AG08396 (cell line): ENCODE data around the gene IFNL1.
"Not testable (repeated sequence)": the region's sequence is repeated elsewhere in the genome, so short reads cannot be mapped to it uniquely, and the experiment has no call there.

Experiments used
- DNase-seq: peaks from one replicate; pipeline ENCODE4 v3.0.0; 2012; ENCODE audit warnings: low spot score, mixed read lengths

Gene IFNL1

DNA sequence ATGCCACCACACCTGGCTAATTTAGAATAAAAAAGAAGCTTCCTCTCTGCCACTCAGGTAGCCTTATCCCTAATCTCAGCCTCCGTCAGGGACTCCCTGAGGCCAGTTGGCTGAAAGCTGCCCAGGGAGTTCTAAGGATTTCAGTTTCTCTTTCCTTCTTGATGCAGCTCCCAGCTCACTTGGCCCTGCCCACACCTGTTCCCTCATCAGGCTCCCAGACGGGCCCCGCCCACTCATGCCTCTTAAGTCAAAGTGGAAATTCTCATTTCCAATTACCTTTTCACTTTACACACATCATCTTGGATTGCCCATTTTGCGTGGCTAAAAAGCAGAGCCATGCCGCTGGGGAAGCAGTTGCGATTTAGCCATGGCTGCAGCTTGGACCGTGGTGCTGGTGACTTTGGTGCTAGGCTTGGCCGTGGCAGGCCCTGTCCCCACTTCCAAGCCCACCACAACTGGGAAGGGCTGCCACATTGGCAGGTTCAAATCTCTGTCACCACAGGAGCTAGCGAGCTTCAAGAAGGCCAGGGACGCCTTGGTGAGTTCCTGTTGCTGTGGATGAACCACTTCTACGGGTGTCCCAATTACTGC is at the start of gene IFNL1:
IFNL1 (plus strand) TSS at position 353 of the 591 bp plus-strand sequence; CDS start at position 368, 15 bp downstream.
- no peak for DNase-seq

DNA sequence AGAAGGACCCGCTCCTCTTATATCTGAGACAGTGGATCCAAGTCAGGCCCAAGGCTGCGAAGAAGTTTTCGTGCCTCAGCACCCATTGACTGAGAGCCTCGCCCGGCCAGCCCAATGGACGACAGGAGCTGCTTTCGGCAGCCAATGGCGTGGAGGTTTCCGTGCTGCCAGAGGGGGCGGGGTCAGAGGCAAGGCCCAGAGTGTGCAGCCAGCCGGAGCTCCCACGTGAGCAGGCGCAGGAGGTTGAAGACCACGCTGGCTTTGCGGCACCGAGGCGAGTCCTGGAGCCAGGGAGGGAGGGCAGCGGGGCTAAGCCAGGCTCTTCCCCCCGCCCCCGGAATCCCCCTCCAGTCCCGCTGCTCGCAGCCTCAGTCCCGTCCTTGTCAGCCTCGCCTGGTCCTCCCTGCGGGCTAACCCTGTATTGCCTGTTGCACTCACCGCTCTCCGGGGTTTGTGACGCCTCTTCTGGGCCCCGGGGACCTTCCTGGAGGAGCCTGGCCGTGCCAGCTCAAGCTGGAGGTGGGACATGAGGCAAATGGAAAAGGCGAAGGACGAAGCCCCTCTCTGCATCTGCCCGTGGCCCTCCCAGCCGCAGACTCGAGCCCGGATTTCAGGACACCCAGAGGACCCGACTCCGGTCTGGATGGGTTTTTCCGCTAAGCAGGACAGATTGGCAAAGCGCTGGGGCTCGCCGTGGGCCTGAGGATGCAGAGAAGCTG is 49.1 kb upstream of the IFNL1 start:
- DNase-seq: no peak

DNA sequence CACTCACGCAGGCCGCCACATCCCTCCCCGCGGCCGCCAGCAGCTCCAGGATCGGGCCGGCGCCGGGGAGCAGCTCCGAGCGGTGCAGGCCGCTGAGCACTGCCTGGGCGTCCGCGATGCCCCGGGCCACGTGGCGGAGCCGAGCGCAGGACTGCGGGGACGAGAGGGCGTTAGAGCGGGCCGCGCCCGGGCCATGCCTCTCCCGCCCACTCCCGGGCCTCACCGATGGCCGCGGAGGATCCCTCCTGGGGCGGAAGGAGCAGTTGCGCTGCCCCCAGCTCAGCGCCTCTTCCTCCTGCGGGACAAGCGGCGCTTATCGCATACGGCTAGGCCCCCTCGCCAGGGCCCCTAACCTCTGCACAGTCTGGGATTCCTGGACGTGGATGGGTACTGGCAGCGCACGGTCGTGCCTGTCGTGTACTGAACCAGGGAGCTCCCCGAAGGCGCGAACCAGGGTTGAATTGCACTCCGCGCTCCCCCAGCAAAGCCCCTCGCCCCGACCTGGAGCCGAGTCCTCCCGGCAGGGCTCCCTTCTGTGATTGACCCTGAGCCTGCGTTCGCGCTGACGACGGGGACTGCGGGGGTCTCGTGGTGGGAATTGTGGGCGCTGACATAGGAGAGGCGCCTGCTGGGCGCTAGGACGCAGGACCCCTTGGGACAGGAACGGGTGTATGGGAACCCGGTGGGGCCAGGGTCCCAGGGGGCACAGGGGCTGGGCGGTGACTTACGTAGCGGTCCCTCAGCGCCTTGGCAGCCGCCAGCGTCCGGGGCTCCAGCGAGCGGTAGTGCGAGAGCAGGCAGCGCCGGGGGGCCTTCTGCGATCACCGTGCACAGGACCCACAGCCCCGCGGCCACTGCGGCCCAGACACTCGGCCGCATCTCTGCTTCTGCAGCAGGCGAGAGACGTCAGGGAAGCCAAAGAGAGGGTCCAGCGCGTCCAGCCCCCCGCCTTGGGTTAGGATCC is 48.2 kb upstream of the IFNL1 start:
- DNase-seq: no peak

DNA sequence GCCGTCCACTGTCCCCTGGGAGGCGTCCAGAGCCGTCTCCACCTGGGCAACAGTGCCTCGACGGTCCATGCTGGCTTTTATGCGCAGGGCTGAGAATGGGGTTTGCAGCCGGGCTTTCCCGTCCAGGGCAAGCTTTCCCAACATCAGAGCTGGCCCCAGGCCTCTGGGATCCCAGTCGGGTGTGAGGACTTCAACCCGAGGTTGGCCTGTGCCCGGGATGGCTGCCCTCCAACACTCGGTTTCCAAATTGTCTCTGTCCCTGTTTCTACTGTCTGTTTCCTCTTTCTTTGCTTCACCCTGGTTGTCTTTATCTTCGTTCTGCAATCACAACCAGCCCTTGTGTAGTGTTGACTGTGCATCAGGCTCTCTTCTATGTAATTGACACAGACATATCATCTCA is 47.4 kb upstream of the IFNL1 start, which contains the start of gene IFNL4:
IFNL4 (minus strand) TSS at position 51 of the 400 bp plus-strand sequence.
- no peak for DNase-seq

DNA sequence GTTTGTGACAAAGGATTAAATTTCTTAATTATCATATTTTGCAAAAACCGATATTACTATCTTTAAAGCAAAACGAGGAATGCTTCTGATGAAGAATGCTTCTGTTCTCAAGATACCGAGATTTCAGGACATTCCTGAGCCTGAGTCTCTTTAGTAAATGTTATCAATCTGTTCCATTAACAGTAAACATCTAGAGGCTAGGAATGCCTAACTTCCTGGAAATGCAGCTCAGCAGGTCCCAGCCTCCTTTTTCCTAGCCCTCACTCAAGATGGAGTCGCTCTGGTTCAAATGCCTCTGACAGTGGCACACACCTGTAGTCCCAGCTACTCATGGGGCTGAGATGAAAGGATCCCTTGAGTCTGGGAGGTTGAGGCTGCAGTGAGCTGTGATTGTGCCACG is 45.1 kb upstream of the IFNL1 start:
- DNase-seq: no peak

DNA sequence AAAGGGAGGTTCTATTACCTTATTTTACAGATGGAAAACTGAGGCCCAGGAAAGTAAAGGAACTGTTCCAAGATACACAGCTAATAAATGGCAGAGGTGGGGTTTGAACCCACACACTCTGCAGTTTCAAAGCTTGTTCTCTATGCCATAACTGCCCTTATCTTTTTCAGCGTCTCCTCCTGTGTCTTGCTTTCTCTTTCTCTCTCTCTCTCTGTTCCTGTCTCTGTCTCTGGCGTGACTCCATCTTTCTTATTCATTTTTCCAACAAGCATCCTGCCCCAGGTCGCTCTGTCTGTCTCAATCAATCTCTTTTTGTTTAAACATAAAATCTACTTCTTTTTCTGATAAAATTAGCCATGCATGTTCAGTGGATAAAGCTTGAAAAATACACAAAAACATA is 44.4 kb upstream of the IFNL1 start:
- DNase-seq: no peak

DNA sequence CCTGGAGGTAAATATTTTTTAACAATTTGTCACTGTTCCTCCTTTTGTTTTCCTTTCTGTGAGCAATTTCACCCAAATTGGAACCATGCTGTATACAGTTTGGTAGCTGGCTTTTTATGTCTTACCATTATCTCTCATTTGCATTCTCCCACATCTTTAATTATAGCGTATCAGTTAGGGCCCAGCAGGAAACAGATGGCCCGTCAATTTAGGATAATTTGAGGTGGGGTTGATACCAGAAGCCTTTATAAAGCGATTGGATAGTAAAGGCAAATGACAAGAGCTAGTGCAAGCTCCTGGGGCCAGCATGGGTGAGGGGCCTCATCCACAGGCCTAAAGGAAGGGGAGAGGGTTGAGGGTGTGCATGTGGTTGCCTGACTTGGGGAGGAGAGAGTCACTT is 43.7 kb upstream of the IFNL1 start:
- no peak for DNase-seq

DNA sequence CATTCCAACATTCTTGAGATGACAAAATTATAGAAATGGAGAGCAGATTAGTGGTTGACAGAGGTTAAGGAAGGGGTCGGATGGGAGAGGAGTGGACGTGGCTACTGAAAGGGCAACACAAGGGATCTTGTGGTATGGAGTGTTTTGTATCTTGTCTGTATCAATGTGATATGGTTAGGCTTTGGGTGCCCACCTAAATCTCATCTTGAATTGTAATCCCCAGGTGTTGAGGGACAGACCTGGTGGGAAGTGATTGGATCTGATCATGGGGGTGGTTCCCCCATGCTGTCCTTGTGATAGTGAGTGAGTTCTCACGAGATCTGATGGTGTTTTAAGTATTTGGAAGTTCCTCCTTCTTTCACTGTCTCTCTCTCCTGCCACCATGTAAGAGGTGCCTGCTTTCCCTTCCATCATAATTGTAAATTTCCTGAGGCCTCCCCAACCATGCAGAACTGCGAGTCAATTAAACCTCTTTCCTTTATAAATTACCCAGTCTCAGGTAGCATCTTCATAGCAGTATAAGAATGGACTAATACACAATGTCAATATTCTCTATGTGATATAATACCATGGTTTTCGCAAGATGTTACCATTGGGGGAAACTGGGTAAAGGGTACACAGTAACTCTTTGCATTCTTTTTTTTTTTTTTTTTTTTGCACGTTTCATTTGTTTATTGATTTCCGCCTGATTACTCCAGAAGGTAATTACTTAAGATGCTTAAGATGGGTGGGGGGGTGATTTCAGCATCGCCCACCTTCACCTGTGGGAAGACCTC is 42.6 kb upstream of the IFNL1 start:
- no peak for DNase-seq

DNA sequence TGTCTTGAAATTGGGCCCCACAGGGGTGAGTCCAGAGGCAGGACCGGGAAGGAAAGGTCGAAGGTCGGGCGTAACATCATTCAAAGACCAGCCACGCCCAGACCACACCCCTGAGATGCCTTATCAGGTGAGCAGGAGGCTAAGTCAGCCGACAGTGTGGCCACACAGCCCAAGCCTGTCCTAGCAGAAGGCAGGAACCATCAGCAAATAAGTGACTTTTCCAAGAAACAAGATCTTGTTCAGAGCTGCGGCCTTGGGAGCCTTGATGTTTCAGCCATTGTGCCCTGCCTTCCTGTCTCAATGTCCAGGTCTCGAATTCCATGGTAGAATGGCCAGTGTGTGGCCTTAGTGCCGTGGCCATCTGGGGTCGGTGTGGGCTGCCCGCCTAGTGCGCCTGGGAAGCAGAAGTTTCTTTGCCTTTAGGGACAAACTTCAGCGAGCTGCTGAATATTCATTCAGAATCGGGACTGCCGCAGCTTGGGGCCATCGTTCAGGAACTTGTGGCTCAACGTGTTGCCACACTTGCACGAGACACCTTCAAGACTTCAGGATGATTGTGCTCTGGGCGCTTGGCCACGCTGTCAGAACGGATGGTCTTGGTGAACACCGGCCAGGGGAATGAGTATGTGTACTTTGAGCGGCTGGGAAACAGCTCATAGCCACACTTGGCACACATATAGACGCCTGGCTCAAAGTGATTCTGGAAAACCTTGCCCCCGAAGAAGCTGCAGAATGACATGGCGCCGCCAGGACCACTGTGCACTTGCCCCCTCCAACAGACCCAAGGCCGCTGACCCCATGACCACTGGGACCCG is 41.5 kb upstream of the IFNL1 start:
- no peak for DNase-seq

DNA sequence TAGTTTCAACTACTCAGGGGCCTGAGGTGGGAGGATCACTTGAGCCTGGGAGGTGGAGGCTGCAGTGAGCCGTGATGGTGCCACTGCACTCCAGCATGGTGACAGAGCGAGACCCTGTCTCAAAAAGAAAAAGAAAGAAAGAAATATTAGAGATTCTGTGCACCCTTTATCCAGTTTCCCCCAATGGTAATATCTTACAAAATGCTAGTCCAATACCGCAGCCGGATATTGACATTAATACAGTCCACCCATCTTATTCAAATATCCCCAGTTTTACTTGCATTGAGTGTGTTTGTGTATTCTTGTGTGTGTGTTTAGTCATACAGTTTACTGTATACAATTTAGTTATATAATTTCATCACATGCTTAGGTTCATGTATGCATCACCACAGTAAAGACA is 39.0 kb upstream of the IFNL1 start:
- DNase-seq: no peak

DNA sequence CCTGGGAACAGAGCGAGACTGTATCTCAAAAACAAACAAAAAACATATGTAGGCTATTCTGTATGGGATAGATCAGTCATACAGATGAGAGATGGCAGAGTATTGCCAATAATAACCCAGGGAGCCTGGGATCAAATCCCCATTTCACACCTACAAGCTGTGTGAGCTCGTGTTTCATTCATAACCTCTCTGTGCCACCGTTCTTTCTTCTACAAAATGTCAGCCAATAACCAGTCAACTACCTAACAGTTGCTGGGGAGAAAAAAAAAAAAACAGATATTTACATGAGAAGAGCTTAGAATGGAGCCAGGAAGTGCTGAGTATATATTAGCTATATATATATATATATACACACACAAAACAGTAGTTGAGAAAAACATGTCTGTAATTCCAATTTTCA is 34.5 kb upstream of the IFNL1 start:
- no peak for DNase-seq

DNA sequence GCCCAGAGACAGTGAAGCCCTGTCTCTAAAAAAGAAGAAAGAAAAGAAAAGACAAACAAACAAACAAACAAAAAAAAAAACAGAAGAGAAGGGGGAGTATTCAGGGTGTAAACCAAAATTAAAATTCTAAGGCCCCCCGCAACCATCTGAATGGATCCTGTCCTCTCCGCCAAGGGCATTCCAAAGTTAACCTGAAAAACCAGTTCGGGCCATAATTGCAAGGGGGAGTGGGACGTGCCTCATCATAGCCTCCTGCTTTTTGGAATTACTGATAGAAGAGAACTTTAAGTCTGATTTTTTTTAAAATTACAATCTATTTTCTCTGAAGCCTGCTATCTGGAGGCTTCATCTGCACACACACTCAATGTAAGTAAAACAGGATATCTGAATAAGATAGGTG is 33.7 kb upstream of the IFNL1 start:
- no peak for DNase-seq

DNA sequence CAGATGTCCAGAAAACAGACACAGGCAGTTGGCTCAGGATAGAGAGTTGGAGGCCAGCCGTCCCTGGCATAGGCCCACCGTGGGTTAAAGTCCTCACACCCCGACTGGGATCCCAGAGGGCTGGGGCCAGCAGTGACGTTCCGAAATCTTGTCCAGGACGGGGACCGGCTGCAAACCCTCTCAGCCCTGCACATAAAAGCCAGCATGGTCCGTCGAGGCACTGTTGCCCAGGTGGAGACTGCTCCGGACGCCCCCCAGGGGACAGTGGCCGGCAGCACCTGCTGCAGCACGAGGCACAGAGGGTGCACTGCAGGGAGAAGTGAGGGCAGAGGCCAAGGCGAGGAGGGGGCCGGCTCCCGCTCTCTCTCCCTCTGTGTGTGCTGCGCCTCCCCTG is 32.3 kb upstream of the IFNL1 start:
- DNase-seq: no peak

DNA sequence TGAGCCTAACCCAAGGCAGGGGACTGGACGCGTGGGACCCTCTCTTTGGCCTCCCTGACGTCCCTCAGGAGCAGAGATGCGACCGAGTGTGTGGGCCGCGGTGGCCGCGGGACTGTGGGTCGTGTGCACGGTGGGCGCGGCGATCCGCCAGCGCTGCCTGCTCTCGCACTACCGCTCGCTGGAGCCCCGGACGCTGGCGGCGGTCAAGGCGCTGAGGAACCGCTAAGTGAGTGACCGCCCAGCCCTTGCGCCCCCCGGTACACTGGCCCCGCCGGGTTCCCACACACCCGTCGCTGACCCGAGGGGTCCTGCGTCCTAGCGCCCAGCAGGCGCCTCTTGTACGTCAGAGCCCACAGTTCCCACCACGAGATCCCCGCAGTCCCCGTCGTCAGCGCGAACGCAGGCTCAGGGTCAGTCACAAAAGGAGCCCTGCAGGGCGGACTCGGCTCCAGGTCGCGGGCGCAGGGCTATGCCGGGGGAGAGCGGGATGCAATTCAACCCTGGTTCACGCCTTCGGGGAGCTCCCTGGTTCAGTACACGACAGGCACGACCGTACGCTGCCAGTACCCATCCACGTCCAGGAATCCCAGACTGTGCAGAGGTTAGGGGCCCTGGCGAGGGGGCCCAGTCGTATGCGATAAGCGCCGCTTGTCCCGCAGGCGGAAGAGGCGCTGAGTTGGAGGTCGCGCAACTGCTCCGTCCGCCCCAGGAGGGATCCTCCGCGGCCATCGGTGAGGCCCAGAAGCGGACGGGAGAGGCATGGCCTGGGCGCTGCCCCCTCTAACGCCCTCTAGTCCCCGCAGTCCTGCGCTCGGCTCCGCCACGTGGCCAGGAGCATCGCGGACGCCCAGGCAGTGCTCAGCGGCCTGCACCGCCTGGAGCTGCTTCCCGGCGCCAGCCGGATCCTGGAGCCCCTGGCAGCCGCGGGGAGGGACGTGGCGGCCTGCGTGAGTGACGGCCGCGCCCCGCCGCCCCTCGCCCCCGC is 31.6 kb upstream of the IFNL1 start:
- DNase-seq: no peak

DNA sequence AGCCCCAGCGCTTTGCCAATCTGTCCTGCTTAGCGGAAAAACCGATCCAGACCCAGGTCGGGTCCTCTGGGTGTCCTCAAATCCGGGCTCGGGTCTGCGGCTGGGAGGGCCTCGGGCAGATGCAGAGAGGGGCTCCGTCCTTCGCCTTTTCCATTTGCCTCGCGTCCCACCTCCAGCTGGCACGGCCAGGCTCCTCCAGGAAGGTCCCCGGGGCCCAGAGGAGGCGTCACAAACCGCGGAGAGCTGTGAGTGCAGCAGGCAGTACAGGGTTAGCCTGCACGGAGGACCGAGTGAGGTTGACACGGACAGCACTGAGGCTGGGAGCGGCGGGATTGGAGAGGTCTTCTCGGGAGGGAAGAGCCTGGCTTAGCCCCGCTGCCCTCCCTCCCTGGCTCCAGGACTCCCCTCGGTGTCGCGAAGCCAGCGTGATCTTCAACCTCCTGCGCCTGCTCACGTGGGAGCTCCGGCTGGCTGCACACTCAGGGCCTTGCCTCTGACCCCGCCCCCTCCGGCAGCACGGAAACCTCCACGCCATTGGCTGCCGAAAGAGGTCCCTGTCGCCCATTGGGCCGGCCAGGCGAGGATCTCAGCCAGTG is 30.8 kb upstream of the IFNL1 start:
- DNase-seq: no peak

DNA sequence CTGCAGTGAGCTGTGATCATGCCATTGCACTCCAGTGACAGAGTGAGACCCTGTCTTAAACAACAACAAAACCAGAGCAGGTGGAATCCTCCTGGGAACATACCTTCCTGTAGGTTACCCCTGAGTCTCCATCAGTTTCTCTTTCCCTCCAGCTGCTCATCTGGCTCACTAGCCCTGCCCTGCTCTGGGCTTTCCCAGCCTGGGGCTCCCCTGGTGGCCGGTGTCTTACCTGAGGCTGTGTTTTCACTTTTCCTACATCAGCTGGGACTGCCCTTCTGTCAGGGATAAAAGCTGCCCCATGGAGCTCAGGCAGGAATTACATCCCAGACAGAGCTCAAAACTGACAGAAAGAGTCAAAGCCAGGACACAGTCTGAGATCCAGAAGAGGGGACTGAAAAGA is 28.1 kb upstream of the IFNL1 start, which contains the start of gene IFNL2:
IFNL2 (plus strand) TSS at position 312 of the 400 bp plus-strand sequence. CDS start 173 bp downstream, outside the sequence.
- DNase-seq: not testable (repeated sequence)

DNA sequence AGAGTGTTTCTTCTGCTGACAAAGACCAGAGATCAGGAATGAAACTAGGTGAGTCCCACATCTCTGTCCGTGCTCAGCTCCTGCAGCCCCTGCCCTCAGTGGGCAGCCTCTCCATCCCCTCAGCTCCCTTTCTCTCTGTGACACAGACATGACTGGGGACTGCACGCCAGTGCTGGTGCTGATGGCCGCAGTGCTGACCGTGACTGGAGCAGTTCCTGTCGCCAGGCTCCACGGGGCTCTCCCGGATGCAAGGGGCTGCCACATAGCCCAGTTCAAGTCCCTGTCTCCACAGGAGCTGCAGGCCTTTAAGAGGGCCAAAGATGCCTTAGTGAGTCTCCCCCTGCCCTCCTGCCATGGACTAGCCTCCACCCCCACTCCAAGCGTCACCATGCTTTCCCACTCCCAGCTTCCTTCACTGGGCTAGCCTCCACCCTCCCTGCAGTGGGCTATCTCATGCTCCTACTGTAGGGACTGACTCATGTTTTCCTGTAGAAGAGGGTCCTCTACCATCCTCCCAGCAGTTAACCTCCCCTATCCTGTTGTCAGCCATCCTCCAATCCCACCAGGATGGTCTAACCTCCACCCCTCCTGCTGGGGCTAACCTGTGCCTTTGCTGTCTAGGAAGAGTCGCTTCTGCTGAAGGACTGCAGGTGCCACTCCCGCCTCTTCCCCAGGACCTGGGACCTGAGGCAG is 27.5 kb upstream of the IFNL1 start:
- DNase-seq: not testable (repeated sequence)

DNA sequence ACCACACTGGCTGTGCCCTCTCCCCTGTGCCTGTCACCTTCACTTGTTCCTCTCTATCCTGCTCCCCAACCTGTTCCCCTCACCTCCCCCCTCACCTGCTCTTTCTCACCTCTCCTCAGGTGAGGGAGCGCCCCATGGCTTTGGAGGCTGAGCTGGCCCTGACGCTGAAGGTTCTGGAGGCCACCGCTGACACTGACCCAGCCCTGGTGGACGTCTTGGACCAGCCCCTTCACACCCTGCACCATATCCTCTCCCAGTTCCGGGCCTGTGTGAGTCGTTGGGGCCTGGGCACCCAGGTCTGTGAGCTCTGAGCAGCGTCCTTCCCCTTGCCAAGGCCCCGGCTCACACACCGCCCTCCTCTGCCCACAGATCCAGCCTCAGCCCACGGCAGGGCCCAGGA is 26.8 kb upstream of the IFNL1 start:
- DNase-seq: not testable (repeated sequence)
